SK-N-SH (cell line): ENCODE data around the gene WSCD1. TPM values are rescaled to one million over a fixed set of nuclear protein-coding genes. Genes with fewer than 3 reads are reported as not detected.

Experiments used
- CTCF ChIA-PET: fragments of 300-600, 350-600 bp; formaldehyde crosslinking; extraction: SDS; loops from one replicate; lab custom pipeline; 2021; lab: Yijun Ruan, JAX
- POLR2A ChIA-PET: fragments of 350-600 bp; sonication (Branson Sonifier 250); formaldehyde crosslinking; extraction: SDS; loops from one replicate; lab custom pipeline; 2020; ENCODE audit warnings: antibody characterized with exemption, inconsistent platforms; lab: Yijun Ruan, JAX
- DNase-seq: peaks from one replicate; pipeline ENCODE4 v3.0.0; 2012
- H2AFZ ChIP-seq: fragments of 200-600 bp; sonication (generic); 2 replicates; pipeline ENCODE4 v1.8.1; 2016; ENCODE audit warnings: antibody characterized with exemption, mild to moderate bottlenecking, low read depth
- H3F3A ChIP-seq: fragments of 200-600 bp; sonication (generic); replicated peaks from 2 replicates; pipeline ENCODE3; 2016; ENCODE audit warnings: antibody characterized with exemption, mild to moderate bottlenecking; ENCODE audit not compliant: insufficient read depth
- H3K27ac ChIP-seq, 2 experiments: fragments of 200-500 bp in 1 of 2; fragments of 200-600 bp in 1 of 2; sonication (Bioruptor generic) in 1 of 2; sonication (generic), shearing (Covaris generic) in 1 of 2; 2 replicates each; pipeline versions ENCODE4 v1.5.1 to v1.6.1; 2014 to 2016; ENCODE audit warnings: low read depth in 2 of 2, inconsistent platforms in 1 of 2, low read length in 1 of 2, mild to moderate bottlenecking in 1 of 2, mixed read lengths in 1 of 2
- H3K27me3 ChIP-seq: fragments of 200-600 bp; sonication (generic), shearing (Covaris generic); 2 replicates; pipeline ENCODE4 v1.6.1; 2016; ENCODE audit warnings: mixed run types; ENCODE audit not compliant: insufficient read depth
- H3K36me3 ChIP-seq, 2 experiments: fragments of 200-500 bp in 1 of 2; fragments of 200-600 bp in 1 of 2; sonication (Bioruptor generic) in 1 of 2; sonication (generic) in 1 of 2; replicated peaks in 1 of 2; 2 replicates each; pipeline versions ENCODE3 to v1.5.1; 2014 to 2016; ENCODE audit warnings: low read length in 1 of 2, mild to moderate bottlenecking in 1 of 2; ENCODE audit not compliant: insufficient read depth in 2 of 2, control insufficient read depth in 1 of 2
- H3K4me1 ChIP-seq, 2 experiments: fragments of 200-500 bp in 1 of 2; fragments of 200-600 bp in 1 of 2; sonication (Bioruptor generic) in 1 of 2; sonication (generic), shearing (Covaris generic) in 1 of 2; 2 replicates each; pipeline versions ENCODE4 v1.5.1 to v1.6.1; 2014 to 2016; ENCODE audit warnings: low read depth in 1 of 2, low read length in 1 of 2, mixed run types in 1 of 2; ENCODE audit not compliant: insufficient read depth in 2 of 2, control insufficient read depth in 1 of 2
- H3K4me2 ChIP-seq: fragments of 200-600 bp; sonication (generic), shearing (Covaris generic); 2 replicates; pipeline ENCODE4 v1.6.1; 2017; ENCODE audit warnings: mixed run types
- H3K4me3 ChIP-seq, 2 experiments: fragments of 200-500 bp in 1 of 2; fragments of 200-600 bp in 1 of 2; sonication (Bioruptor generic) in 1 of 2; sonication (generic), shearing (Covaris generic) in 1 of 2; 2 replicates each; pipeline versions ENCODE4 v1.5.1 to v1.8.1; 2014 to 2016; ENCODE audit warnings: low read depth in 2 of 2, inconsistent platforms in 1 of 2, low read length in 1 of 2, mild to moderate bottlenecking in 1 of 2, mixed read lengths in 1 of 2, moderate library complexity in 1 of 2
- H3K79me2 ChIP-seq: fragments of 200-600 bp; sonication (generic); 2 replicates; pipeline ENCODE4 v1.8.1; 2017; ENCODE audit warnings: mild to moderate bottlenecking; ENCODE audit not compliant: insufficient read depth
- H3K9ac ChIP-seq: fragments of 200-600 bp; sonication (generic); 2 replicates; pipeline ENCODE4 v1.6.1; 2017; ENCODE audit warnings: mixed run types
- H3K9me2 ChIP-seq: fragments of 200-600 bp; sonication (generic); 2 replicates; pipeline ENCODE4 v1.6.1; 2017; ENCODE audit warnings: mixed run types
- H3K9me3 ChIP-seq: fragments of 200-600 bp; sonication (generic); 2 replicates; pipeline ENCODE4 v1.6.1; 2017; ENCODE audit warnings: mixed run types, mild to moderate bottlenecking, moderate library complexity
- H4K20me1 ChIP-seq: fragments of 200-600 bp; sonication (generic); 2 replicates; pipeline ENCODE4 v1.6.1; 2017; ENCODE audit warnings: mild to moderate bottlenecking, mixed run types; ENCODE audit not compliant: insufficient read depth
- ELF1 ChIP-seq: IDR thresholded peaks from 2 replicates; pipeline ENCODE4 v1.4.0; 2012
- EZH2phosphoT487 ChIP-seq: fragments of 200-600 bp; sonication (generic); IDR thresholded peaks from 2 replicates; pipeline ENCODE4 v1.6.1; 2017; ENCODE audit warnings: low read depth, mixed run types, mild to moderate bottlenecking, antibody characterized with exemption, moderate library complexity, borderline replicate concordance
- FOXM1 ChIP-seq: IDR thresholded peaks from 2 replicates; pipeline ENCODE4 v1.4.0; 2012; ENCODE audit warnings: low read depth, mild to moderate bottlenecking
- GABPA ChIP-seq: IDR thresholded peaks from 2 replicates; pipeline ENCODE4 v1.4.0; 2012; ENCODE audit warnings: low read depth, mild to moderate bottlenecking
- GATA2 ChIP-seq: sonication (generic); formaldehyde crosslinking; IDR thresholded peaks from 2 replicates; pipeline ENCODE4 v1.5.0; 2020; ENCODE audit warnings: mild to moderate bottlenecking, missing genetic modification reagents
- JUND ChIP-seq: IDR thresholded peaks from 2 replicates; pipeline ENCODE4 v1.4.0; 2012
- MAX ChIP-seq: IDR thresholded peaks from 2 replicates; pipeline ENCODE4 v1.4.0; 2012; ENCODE audit warnings: low read depth
- MEF2A ChIP-seq: IDR thresholded peaks from 2 replicates; pipeline ENCODE4 v1.4.0; 2012; ENCODE audit warnings: low read depth, borderline replicate concordance
- MXI1 ChIP-seq: IDR thresholded peaks from 2 replicates; pipeline ENCODE4 v1.6.1; 2012; ENCODE audit warnings: mild to moderate bottlenecking, low read depth, low read length, improper control_type of control experiment
- PBX3 ChIP-seq: IDR thresholded peaks from 2 replicates; pipeline ENCODE4; 2012
- RAD21 ChIP-seq: IDR thresholded peaks from 2 replicates; pipeline ENCODE4 v1.6.1; 2012; ENCODE audit warnings: mild to moderate bottlenecking, low read length
- RCOR1 ChIP-seq: fragments of 150-350 bp; IDR thresholded peaks from 2 replicates; pipeline ENCODE4 v1.6.1; 2017; ENCODE audit warnings: antibody characterized with exemption, low read length
- RFX5 ChIP-seq: IDR thresholded peaks from 2 replicates; pipeline ENCODE4 v1.6.1; 2012; ENCODE audit warnings: mild to moderate bottlenecking, improper control_type of control experiment, low read length
- RXRA ChIP-seq: IDR thresholded peaks from 2 replicates; pipeline ENCODE4 v1.4.0; 2012; ENCODE audit warnings: low read depth, mild to moderate bottlenecking, borderline replicate concordance
- SIN3A ChIP-seq: IDR thresholded peaks from 2 replicates; pipeline ENCODE4 v1.6.1; 2012; ENCODE audit warnings: low read depth, mild to moderate bottlenecking, low read length, moderate library complexity, borderline replicate concordance
- SMC3 ChIP-seq: IDR thresholded peaks from 2 replicates; pipeline ENCODE4 v1.6.1; 2012; ENCODE audit warnings: low read depth, low read length, improper control_type of control experiment
- TCF12 ChIP-seq: IDR thresholded peaks from 2 replicates; pipeline ENCODE4 v1.4.0; 2012
- ZBTB33 ChIP-seq: IDR thresholded peaks from 2 replicates; pipeline ENCODE4 v1.4.0; 2012; ENCODE audit warnings: low read depth, borderline replicate concordance
- WGBS: methylation state at CpG from one replicate; pipeline ENCODE4 v1.1.6; 2017; ENCODE audit warnings: low lambda C conversion rate; 5-methylcytosine and 5-hydroxymethylcytosine counted together
- polyA plus RNA-seq, 3 experiments: library from polyadenylated mRNA; depleted of rRNA; stranded (reverse); fragments of >200 nt; gene quantifications; 2 replicates each; pipeline ENCODE4 v1.2.3, GENCODE V29; 2012
- TF ChIP-seq, protein P1 (sequence below): fragments of 150-350 bp; IDR thresholded peaks from 2 replicates; pipeline ENCODE4 v1.6.1; 2017; ENCODE audit warnings: antibody characterized with exemption, low read length, low read depth, borderline replicate concordance

Gene WSCD1
- polyA plus RNA-seq, 1 of the 3 experiments (the other 2 are of a cell fraction), result 0.03 TPM

GRCh38 chr17:6138761-6139446 is 68.7 kb downstream of the WSCD1 start:
- H3K4me1 ChIP-seq, result no peaks in the 10 kb centered on the region
- no peaks in the 10 kb centered on the region for H3K9me2 ChIP-seq
- no peak overlapping the region for H3K4me3 ChIP-seq
- no peaks in the 10 kb centered on the region for H3F3A ChIP-seq
- no peak for DNase-seq
- H3K9ac ChIP-seq, result no peak overlapping the region
- H3K36me3 ChIP-seq, result no peaks in the 10 kb centered on the region
- ChIA-PET POLR2A (no interaction called here), CTCF (no interaction called here)
- TF ChIP-seq RAD21, result no peak
- TF ChIP-seq MAX, result no peak
- no peak for TF ChIP-seq SMC3
- no peak for TF ChIP-seq GATA2 (CRISPR knock-in tag)
- TF ChIP-seq ZBTB33, result no peak
- no peak for TF ChIP-seq PBX3
- no peak for TF ChIP-seq TCF12
- no peak for TF ChIP-seq RCOR1
- TF ChIP-seq SIN3A, result no peak
- TF ChIP-seq RFX5, result no peak
- no peak for TF ChIP-seq GABPA
- no peak for TF ChIP-seq JUND
- no peak for TF ChIP-seq RXRA
- WGBS, result 9% methylated on average over 3 of the region's 3 CpGs
- H3K27me3 ChIP-seq, result peaks cover 4% of the 10 kb centered on the region; the same call in 1 of the 2 replicates
- H3K79me2 ChIP-seq, result no peaks in the 10 kb centered on the region
- H3K4me2 ChIP-seq, result no peak overlapping the region
- H2AFZ ChIP-seq, result no peak overlapping the region
- no peaks in the 10 kb centered on the region for H3K9me3 ChIP-seq
- no peak overlapping the region for H3K27ac ChIP-seq
- no peaks in the 10 kb centered on the region for H4K20me1 ChIP-seq

DNA sequence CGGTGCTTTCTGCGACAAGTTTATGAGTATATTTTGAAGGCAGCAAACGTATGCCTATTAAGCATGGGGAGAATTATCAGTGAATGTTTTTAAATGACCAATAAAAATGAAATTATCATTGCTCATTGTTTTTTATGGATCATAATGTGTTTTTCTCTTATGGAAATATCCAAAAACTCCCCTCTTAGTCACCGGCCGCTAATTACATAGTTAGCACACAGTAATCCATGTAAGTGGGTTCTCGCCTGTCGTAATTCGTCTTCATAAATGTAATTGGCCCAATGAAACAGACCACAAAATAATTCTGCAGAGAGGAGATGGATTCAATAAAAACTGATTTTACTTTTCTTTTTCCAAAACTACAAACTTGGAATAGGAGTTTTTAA is 69.3 kb downstream of the WSCD1 start:
- H3K9ac ChIP-seq, result no peak overlapping the region
- no peak overlapping the region for H3K4me2 ChIP-seq

More for the DNA sequence above, 69.3 kb downstream of the WSCD1 start:
- 46% methylated on average over 8 of the region's 8 CpGs for WGBS
- no peaks in the 10 kb centered on the region for H3F3A ChIP-seq
- no peaks in the 10 kb centered on the region for H4K20me1 ChIP-seq
- DNase-seq, result no peak
- POLR2A ChIA-PET, result no interaction called here
- no peaks in the 10 kb centered on the region for H3K9me3 ChIP-seq
- peaks cover 4% of the 10 kb centered on the region; the same call in 1 of the 2 replicates for H3K27me3 ChIP-seq
- H3K27ac ChIP-seq, result no peak overlapping the region
- TF ChIP-seq TCF12, result no peak
- no peak for TF ChIP-seq PBX3
- TF ChIP-seq SMC3, result no peak
- TF ChIP-seq FOXM1, result no peak
- TF ChIP-seq RAD21, result no peak
- TF ChIP-seq ELF1, result no peak
- TF ChIP-seq, protein P1, sequence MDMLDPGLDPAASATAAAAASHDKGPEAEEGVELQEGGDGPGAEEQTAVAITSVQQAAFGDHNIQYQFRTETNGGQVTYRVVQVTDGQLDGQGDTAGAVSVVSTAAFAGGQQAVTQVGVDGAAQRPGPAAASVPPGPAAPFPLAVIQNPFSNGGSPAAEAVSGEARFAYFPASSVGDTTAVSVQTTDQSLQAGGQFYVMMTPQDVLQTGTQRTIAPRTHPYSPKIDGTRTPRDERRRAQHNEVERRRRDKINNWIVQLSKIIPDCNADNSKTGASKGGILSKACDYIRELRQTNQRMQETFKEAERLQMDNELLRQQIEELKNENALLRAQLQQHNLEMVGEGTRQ, result no peak
- no peak for TF ChIP-seq EZH2phosphoT487
- TF ChIP-seq MXI1, result no peak
- TF ChIP-seq MEF2A, result no peak
- H3K4me1 ChIP-seq, result no peaks in the 10 kb centered on the region
- no peaks in the 10 kb centered on the region for H3K9me2 ChIP-seq
- no peak overlapping the region for H2AFZ ChIP-seq
- CTCF ChIA-PET, result no interaction called here
- no peaks in the 10 kb centered on the region for H3K36me3 ChIP-seq
- H3K4me3 ChIP-seq, result no peak overlapping the region
- H3K79me2 ChIP-seq, result no peaks in the 10 kb centered on the region
